Measurements from ENCODE around the gene ARPP21. TPM values are rescaled to one million over a fixed set of nuclear protein-coding genes. Genes with fewer than 3 reads are reported as not detected.

The ARPP21 gene
- polyA plus RNA-seq, 1 of the 3 experiments (the other 2 are of a cell fraction), result 1.6 TPM

DNA sequence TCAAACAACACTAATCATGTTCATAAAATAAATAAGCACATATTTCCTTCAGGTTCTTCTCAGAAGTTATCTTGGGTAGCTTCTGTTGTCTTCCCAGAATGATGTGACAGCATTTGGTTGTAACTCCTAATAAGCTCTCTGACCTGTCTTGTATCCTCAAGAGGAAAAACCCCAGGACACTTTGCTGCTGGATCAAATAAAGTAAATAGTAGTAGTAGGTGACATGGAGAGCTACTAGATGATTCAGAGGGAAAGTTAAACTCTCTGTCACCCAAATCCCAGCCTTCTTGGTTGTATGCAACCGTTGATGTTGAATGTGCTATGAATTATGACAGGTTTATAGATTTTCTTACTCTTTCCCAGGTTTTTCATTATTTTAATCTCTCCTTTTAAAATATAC, 143.0 kb downstream of the ARPP21 start:
- peaks cover 0 to 4% of the 10 kb centered on the region in 2 experiments for H3K36me3 ChIP-seq (replicated peaks in 1 of 2; ENCODE audit: control insufficient read depth in 1 of 2, insufficient read depth in 2 of 2, low read length in 1 of 2)
- POLR2A ChIA-PET, result no interaction called here
- no peaks in the 10 kb centered on the region for H3K9me2 ChIP-seq
- H2AFZ ChIP-seq (ENCODE audit: low read depth), result no peak overlapping the region
- H3K9me3 ChIP-seq, result no peaks in the 10 kb centered on the region
- no peak for DNase-seq
- no peak overlapping the region for H3K4me2 ChIP-seq
- WGBS (ENCODE audit: low lambda C conversion rate), result 59% methylated on average over 1 of the region's 1 CpG
- TF ChIP-seq NRF1 (IDR thresholded peaks at IDR 0.05; ENCODE audit: low read depth, low read length) (no peak), GABPA (IDR thresholded peaks at IDR 0.05; ENCODE audit: low read depth) (no peak), TEAD4 (IDR thresholded peaks at IDR 0.05; ENCODE audit: borderline replicate concordance, insufficient read depth) (no peak), RCOR1 (IDR thresholded peaks at IDR 0.05; ENCODE audit: low read length) (no peak), MEF2A (IDR thresholded peaks at IDR 0.05; ENCODE audit: borderline replicate concordance, low read depth) (no peak), EP300 (IDR thresholded peaks at IDR 0.05; ENCODE audit: borderline replicate concordance in 1 of 2, low read depth in 1 of 2, low read length in 1 of 2) (no peak), GATA2 (CRISPR knock-in tag; IDR thresholded peaks at IDR 0.05) (no peak), RAD21 (IDR thresholded peaks at IDR 0.05; ENCODE audit: low read length) (no peak), EZH2phosphoT487 (IDR thresholded peaks at IDR 0.05; ENCODE audit: borderline replicate concordance, low read depth) (no peak), NFIC (IDR thresholded peaks at IDR 0.05; ENCODE audit: borderline replicate concordance) (no peak), RXRA (IDR thresholded peaks at IDR 0.05; ENCODE audit: borderline replicate concordance, low read depth) (no peak), CHD2 (IDR thresholded peaks at IDR 0.05; ENCODE audit: low read length, partially characterized antibody) (no peak)
- TF ChIP-seq, protein P1, sequence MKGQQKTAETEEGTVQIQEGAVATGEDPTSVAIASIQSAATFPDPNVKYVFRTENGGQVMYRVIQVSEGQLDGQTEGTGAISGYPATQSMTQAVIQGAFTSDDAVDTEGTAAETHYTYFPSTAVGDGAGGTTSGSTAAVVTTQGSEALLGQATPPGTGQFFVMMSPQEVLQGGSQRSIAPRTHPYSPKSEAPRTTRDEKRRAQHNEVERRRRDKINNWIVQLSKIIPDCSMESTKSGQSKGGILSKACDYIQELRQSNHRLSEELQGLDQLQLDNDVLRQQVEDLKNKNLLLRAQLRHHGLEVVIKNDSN (IDR thresholded peaks at IDR 0.05; ENCODE audit: borderline replicate concordance, low read depth), result no peak
- TF ChIP-seq, protein P2, sequence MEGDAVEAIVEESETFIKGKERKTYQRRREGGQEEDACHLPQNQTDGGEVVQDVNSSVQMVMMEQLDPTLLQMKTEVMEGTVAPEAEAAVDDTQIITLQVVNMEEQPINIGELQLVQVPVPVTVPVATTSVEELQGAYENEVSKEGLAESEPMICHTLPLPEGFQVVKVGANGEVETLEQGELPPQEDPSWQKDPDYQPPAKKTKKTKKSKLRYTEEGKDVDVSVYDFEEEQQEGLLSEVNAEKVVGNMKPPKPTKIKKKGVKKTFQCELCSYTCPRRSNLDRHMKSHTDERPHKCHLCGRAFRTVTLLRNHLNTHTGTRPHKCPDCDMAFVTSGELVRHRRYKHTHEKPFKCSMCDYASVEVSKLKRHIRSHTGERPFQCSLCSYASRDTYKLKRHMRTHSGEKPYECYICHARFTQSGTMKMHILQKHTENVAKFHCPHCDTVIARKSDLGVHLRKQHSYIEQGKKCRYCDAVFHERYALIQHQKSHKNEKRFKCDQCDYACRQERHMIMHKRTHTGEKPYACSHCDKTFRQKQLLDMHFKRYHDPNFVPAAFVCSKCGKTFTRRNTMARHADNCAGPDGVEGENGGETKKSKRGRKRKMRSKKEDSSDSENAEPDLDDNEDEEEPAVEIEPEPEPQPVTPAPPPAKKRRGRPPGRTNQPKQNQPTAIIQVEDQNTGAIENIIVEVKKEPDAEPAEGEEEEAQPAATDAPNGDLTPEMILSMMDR (IDR thresholded peaks at IDR 0.05), result no peak
- H4K20me1 ChIP-seq (ENCODE audit: insufficient read depth), result no peaks in the 10 kb centered on the region
- CTCF ChIA-PET, result no interaction called here
- H3F3A ChIP-seq (replicated peaks; ENCODE audit: insufficient read depth), result no peaks in the 10 kb centered on the region
- no peak overlapping the region for H3K9ac ChIP-seq
- no peaks in the 10 kb centered on the region for H3K27me3 ChIP-seq (ENCODE audit: insufficient read depth)
- H3K79me2 ChIP-seq (ENCODE audit: insufficient read depth), result no peaks in the 10 kb centered on the region
- peaks cover 2 to 10% of the 10 kb centered on the region in 2 experiments; a peak in 2 of 4 replicates for H3K4me1 ChIP-seq (ENCODE audit: control insufficient read depth in 1 of 2, insufficient read depth in 2 of 2, low read depth in 1 of 2, low read length in 1 of 2)
- H3K27ac ChIP-seq (ENCODE audit: low read depth in 2 of 2, low read length in 1 of 2), result no peak overlapping the region
- H3K4me3 ChIP-seq (ENCODE audit: low read depth in 2 of 2, low read length in 1 of 2), result no peak overlapping the region

- DNase-seq, result no peak
- no peak overlapping the region for H3K9ac ChIP-seq
- WGBS (ENCODE audit: low lambda C conversion rate), result 35% methylated on average over 1 of the region's 1 CpG
- ChIA-PET CTCF (interaction anchor here (1.1 kb wide), 1 partner anchor 124 kb away, joined by 3 read pairs; no protein-coding TSS in a partner anchor), POLR2A (no interaction called here)
- TF ChIP-seq RXRA (IDR thresholded peaks at IDR 0.05; ENCODE audit: borderline replicate concordance, low read depth), result no peak
- TF ChIP-seq NRF1 (IDR thresholded peaks at IDR 0.05; ENCODE audit: low read depth, low read length), result no peak
- TF ChIP-seq PBX3 (IDR thresholded peaks at IDR 0.05), result no peak
- no peak for TF ChIP-seq IRF3 (IDR thresholded peaks at IDR 0.05; ENCODE audit: low read depth, low read length)
- TF ChIP-seq GATA2 (CRISPR knock-in tag; IDR thresholded peaks at IDR 0.05), result no peak
- H3K4me2 ChIP-seq, result no peak overlapping the region
- H3K79me2 ChIP-seq (ENCODE audit: insufficient read depth), result no peaks in the 10 kb centered on the region
- H4K20me1 ChIP-seq (ENCODE audit: insufficient read depth), result no peaks in the 10 kb centered on the region
- H3K4me1 ChIP-seq (ENCODE audit: control insufficient read depth in 1 of 2, insufficient read depth in 2 of 2, low read depth in 1 of 2, low read length in 1 of 2), result peaks cover 0 to 8% of the 10 kb centered on the region in 2 experiments; a peak in 2 of 4 replicates
- no peak overlapping the region for H3K27ac ChIP-seq (ENCODE audit: low read depth in 2 of 2, low read length in 1 of 2)
- no peaks in the 10 kb centered on the region for H3K27me3 ChIP-seq (ENCODE audit: insufficient read depth)
- H3K4me3 ChIP-seq (ENCODE audit: low read depth in 2 of 2, low read length in 1 of 2), result no peak overlapping the region
- H3F3A ChIP-seq (replicated peaks; ENCODE audit: insufficient read depth), result no peaks in the 10 kb centered on the region
- no peak overlapping the region for H2AFZ ChIP-seq (ENCODE audit: low read depth)
- H3K9me3 ChIP-seq, result no peaks in the 10 kb centered on the region
- no peaks in the 10 kb centered on the region for H3K36me3 ChIP-seq (replicated peaks in 1 of 2; ENCODE audit: control insufficient read depth in 1 of 2, insufficient read depth in 2 of 2, low read length in 1 of 2)
- no peaks in the 10 kb centered on the region for H3K9me2 ChIP-seq
These were observed 144.8 kb downstream of the ARPP21 start for GRCh38 chr3:35784169-35784568.

All from SK-N-SH (cell line).